GM21619 (cell line): Measurements from ENCODE around the gene ABCA1.

Source experiments
- ATAC-seq: cut with Tn5 transposase; IDR thresholded peaks from one replicate; pipeline ENCODE4 v1.9.1; 2021; ENCODE audit not compliant: unreplicated experiment

Gene ABCA1

GRCh38 chr9:104843644-104844240, 84.2 kb downstream of the ABCA1 start:
- no peak for ATAC-seq

GRCh38 chr9:104842698-104843097, 85.3 kb downstream of the ABCA1 start:
- ATAC-seq, result no peak

GRCh38 chr9:104841601-104842141, 86.3 kb downstream of the ABCA1 start:
- no peak for ATAC-seq

- ATAC-seq, result no peak
These were observed 89.0 kb downstream of the ABCA1 start for GRCh38 chr9:104838958-104839357.

- no peak for ATAC-seq
These were observed 91.2 kb downstream of the ABCA1 start for GRCh38 chr9:104836767-104837166.

GRCh38 chr9:104836235-104836634, 91.7 kb downstream of the ABCA1 start:
- peak; percentile 86 for ATAC-seq

GRCh38 chr9:104835161-104835560, 92.8 kb downstream of the ABCA1 start:
- ATAC-seq, result no peak

- ATAC-seq, result no peak
These were observed 94.3 kb downstream of the ABCA1 start for GRCh38 chr9:104833696-104834095.

- no peak for ATAC-seq
These were observed 96.3 kb downstream of the ABCA1 start for GRCh38 chr9:104831681-104832080.

GRCh38 chr9:104826911-104827310, 101.0 kb downstream of the ABCA1 start:
- ATAC-seq, result no peak

- no peak for ATAC-seq
These were observed 101.7 kb downstream of the ABCA1 start for GRCh38 chr9:104826079-104826775.

GRCh38 chr9:104820336-104820735, 107.6 kb downstream of the ABCA1 start:
- no peak for ATAC-seq

- ATAC-seq, result no peak
These were observed 108.9 kb downstream of the ABCA1 start for GRCh38 chr9:104819033-104819432.

GRCh38 chr9:104817437-104817836, 110.5 kb downstream of the ABCA1 start:
- no peak for ATAC-seq

- ATAC-seq, result no peak
These were observed 111.9 kb downstream of the ABCA1 start for GRCh38 chr9:104815851-104816565.

GRCh38 chr9:104810421-104811339, 117.3 kb downstream of the ABCA1 start:
- ATAC-seq, result no peak

GRCh38 chr9:104808035-104808614, 119.8 kb downstream of the ABCA1 start:
- ATAC-seq, result no peak

- ATAC-seq, result no peak
These were observed 122.5 kb downstream of the ABCA1 start for GRCh38 chr9:104805441-104805840.

- no peak for ATAC-seq
These were observed 125.0 kb downstream of the ABCA1 start for GRCh38 chr9:104802906-104803305.

GRCh38 chr9:104802110-104802509, 125.8 kb downstream of the ABCA1 start:
- no peak for ATAC-seq
